SK-N-SH (cell line): ENCODE results near the gene PAF1.

Experiments used
- CTCF ChIP-seq: fragments of 200-600 bp; sonication (generic); IDR thresholded peaks from 2 replicates; pipeline ENCODE4 v1.6.1; 2017; ENCODE audit warnings: antibody characterized with exemption, mild to moderate bottlenecking, moderate library complexity
- FOXJ3 ChIP-seq: sonication (generic); formaldehyde crosslinking; IDR thresholded peaks from 2 replicates; pipeline ENCODE4 v1.5.1; 2020; ENCODE audit warnings: mild to moderate bottlenecking, missing genetic modification reagents
- JUND ChIP-seq: IDR thresholded peaks from 2 replicates; pipeline ENCODE4 v1.4.0; 2012
- POLR2AphosphoS5 ChIP-seq: IDR thresholded peaks from 2 replicates; pipeline ENCODE4 v1.6.1; 2012; ENCODE audit warnings: low read depth, low read length
- RFX5 ChIP-seq: IDR thresholded peaks from 2 replicates; pipeline ENCODE4 v1.6.1; 2012; ENCODE audit warnings: mild to moderate bottlenecking, improper control_type of control experiment, low read length
- TAF1 ChIP-seq: IDR thresholded peaks from 2 replicates; pipeline ENCODE4 v1.6.1; 2012; ENCODE audit warnings: low read depth, mild to moderate bottlenecking, low read length, moderate library complexity, borderline replicate concordance
- TCF12 ChIP-seq: IDR thresholded peaks from 2 replicates; pipeline ENCODE4 v1.4.0; 2012

DNA sequence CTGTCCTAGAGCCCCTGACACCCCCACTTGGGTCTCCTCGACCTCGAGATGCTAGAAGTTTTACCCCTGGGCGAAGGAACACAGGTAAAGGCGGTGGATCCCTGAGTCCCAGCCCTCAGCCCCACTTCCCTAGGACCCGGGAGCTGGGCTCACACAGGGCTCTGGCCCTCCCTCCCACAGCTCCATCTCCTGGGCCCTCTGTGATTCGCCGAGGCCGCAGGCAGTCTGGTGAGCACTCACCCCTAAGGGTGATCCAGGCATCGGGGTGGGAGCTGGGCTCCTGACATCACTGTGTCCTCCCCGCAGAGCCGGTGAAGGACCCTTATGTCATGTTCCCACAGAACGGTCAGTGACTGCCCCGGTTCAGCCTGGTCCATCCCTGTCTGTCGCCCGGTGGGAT lies 29.9 kb upstream of the PAF1 start:
- no peak for TF ChIP-seq JUND
- no peak for TF ChIP-seq RFX5
- TF ChIP-seq FOXJ3 (CRISPR knock-in tag) = no peak
- no peak for TF ChIP-seq CTCF
- TF ChIP-seq TCF12 = no peak
- no peak for TF ChIP-seq POLR2AphosphoS5
- TF ChIP-seq TAF1 = no peak
